Tibial nerve (tissue), 4 donors: ENCODE results near the gene ROBO1.

ENCODE experiments used
- EP300 ChIP-seq, 2 donors: sonication (generic); formaldehyde crosslinking; IDR thresholded peaks; one replicate each; pipeline ENCODE4 v1.6.1; 2017; ENCODE audit warnings: antibody characterized with exemption in 2 of 2, mild to moderate bottlenecking in 1 of 2
- TF ChIP-seq, protein P1 (sequence below), 5 experiments: fragments of 200-600 bp in 3 of 5; fragments of 450-650 bp in 2 of 5; sonication (generic) in 3 of 5; IDR thresholded peaks; one replicate each; pipeline ENCODE4 v1.5.1; 2016 to 2019; ENCODE audit warnings: antibody characterized with exemption in 5 of 5, mild to moderate bottlenecking in 3 of 5, moderate library complexity in 2 of 5

DNA sequence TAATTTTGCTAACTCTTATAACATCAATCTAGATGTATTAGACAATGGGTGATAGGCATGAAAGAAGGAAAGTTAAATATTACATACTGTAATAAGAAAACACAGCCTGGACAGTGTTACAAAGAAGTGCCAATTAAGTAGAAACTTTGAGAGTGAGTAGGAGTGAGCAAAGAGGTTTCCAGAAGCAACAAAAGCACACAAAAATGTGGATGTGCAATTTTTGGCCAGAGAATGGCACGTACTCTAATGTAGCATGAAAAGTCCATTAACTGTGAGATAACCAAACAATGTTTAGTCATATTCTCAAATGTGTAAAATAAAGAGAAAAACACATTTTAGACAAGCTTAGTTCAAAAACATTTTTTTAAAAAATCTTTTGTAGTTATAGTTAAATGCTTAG, 567.3 kb downstream of the ROBO1 start:
- TF ChIP-seq, protein P1, sequence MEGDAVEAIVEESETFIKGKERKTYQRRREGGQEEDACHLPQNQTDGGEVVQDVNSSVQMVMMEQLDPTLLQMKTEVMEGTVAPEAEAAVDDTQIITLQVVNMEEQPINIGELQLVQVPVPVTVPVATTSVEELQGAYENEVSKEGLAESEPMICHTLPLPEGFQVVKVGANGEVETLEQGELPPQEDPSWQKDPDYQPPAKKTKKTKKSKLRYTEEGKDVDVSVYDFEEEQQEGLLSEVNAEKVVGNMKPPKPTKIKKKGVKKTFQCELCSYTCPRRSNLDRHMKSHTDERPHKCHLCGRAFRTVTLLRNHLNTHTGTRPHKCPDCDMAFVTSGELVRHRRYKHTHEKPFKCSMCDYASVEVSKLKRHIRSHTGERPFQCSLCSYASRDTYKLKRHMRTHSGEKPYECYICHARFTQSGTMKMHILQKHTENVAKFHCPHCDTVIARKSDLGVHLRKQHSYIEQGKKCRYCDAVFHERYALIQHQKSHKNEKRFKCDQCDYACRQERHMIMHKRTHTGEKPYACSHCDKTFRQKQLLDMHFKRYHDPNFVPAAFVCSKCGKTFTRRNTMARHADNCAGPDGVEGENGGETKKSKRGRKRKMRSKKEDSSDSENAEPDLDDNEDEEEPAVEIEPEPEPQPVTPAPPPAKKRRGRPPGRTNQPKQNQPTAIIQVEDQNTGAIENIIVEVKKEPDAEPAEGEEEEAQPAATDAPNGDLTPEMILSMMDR (IDR thresholded peaks at IDR 0.05), result no peak
- no peak for TF ChIP-seq EP300 (IDR thresholded peaks at IDR 0.05)
